Lower leg skin (tissue), 3 donors: ENCODE results near the gene ANKK1.

ENCODE experiments used
- POLR2A ChIP-seq, 2 donors: fragments of 450-650 bp; IDR thresholded peaks; one replicate each; pipeline ENCODE4 v1.6.1; 2016 to 2017; ENCODE audit warnings: antibody characterized with exemption in 2 of 2, mild to moderate bottlenecking in 1 of 2, moderate library complexity in 1 of 2
- TF ChIP-seq, protein P1 (sequence below), 3 donors: fragments of 450-650 bp; IDR thresholded peaks; one replicate each; pipeline ENCODE4 v1.5.1; 2016; ENCODE audit warnings: antibody characterized with exemption in 3 of 3, mild to moderate bottlenecking in 3 of 3, moderate library complexity in 2 of 3

DNA sequence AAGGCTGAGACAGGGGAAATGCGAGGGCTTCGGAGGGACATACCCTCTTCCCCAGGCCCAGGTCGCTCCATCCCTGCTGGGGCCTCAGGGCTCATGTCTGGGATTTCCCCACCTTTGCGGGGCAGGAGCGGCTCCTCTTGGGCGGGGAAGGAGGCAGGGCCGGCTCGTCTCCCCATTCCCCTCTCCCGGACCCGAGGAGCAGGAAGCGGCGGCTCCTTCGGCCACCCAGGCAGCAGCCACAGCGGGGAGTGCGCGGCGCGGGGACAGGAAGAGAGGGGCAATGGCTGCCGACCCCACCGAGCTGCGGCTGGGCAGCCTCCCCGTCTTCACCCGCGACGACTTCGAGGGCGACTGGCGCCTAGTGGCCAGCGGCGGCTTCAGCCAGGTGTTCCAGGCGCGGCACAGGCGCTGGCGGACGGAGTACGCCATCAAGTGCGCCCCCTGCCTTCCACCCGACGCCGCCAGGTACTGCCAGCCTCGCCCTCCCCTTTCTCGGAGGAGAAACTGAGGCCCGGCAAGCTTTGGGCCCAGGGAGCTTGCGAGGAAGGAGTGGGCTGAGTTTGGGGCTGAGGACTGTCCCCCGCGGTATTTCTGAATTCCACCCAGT is at the start of gene ANKK1:
- TF ChIP-seq, protein P1, sequence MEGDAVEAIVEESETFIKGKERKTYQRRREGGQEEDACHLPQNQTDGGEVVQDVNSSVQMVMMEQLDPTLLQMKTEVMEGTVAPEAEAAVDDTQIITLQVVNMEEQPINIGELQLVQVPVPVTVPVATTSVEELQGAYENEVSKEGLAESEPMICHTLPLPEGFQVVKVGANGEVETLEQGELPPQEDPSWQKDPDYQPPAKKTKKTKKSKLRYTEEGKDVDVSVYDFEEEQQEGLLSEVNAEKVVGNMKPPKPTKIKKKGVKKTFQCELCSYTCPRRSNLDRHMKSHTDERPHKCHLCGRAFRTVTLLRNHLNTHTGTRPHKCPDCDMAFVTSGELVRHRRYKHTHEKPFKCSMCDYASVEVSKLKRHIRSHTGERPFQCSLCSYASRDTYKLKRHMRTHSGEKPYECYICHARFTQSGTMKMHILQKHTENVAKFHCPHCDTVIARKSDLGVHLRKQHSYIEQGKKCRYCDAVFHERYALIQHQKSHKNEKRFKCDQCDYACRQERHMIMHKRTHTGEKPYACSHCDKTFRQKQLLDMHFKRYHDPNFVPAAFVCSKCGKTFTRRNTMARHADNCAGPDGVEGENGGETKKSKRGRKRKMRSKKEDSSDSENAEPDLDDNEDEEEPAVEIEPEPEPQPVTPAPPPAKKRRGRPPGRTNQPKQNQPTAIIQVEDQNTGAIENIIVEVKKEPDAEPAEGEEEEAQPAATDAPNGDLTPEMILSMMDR (IDR thresholded peaks at IDR 0.05), result no peak
- TF ChIP-seq POLR2A (IDR thresholded peaks at IDR 0.05), result no peak
